MCF 10A (cell line): ENCODE measurements around the gene ENO1. TPM values are rescaled to one million over a fixed set of nuclear protein-coding genes. Genes with fewer than 3 reads are reported as not detected.

Experiments
- BruUV-seq: library from RNA; stranded (reverse); fragments of 400-500 nt; replicated peaks from 2 replicates; lab custom pipeline; 2021; lab: Mats Ljungman, UMichigan
- CTCF ChIA-PET: fragments of 300-600 bp; sonication (Branson Sonifier 250); formaldehyde crosslinking; extraction: SDS; loops from one replicate; lab custom pipeline; 2021; ENCODE audit warnings: antibody characterized with exemption, inconsistent platforms; lab: Yijun Ruan, JAX
- POLR2A ChIA-PET: fragments of 300-600, 350-650 bp; sonication (Branson Sonifier 250); formaldehyde crosslinking; extraction: SDS; loops from one replicate; lab custom pipeline; 2020; ENCODE audit warnings: antibody characterized with exemption, inconsistent platforms; lab: Yijun Ruan, JAX
- DNase-seq: peaks from one replicate; pipeline ENCODE4 v3.0.0-alpha.2; 2018; ENCODE audit not compliant: unreplicated experiment
- H3K27ac Mint-ChIP-seq: one replicate; pipeline ENCODE4 v1.8.0; 2022; ENCODE audit warnings: mild to moderate bottlenecking, low read depth, mixed read lengths; ENCODE audit not compliant: unreplicated experiment
- H3K27me3 Mint-ChIP-seq: one replicate; pipeline ENCODE4 v1.8.0; 2022; ENCODE audit warnings: mixed read lengths; ENCODE audit not compliant: insufficient read depth, unreplicated experiment
- H3K36me3 Mint-ChIP-seq: one replicate; pipeline ENCODE4 v1.8.0; 2022; ENCODE audit warnings: mild to moderate bottlenecking, moderate library complexity, mixed read lengths; ENCODE audit not compliant: insufficient read depth, unreplicated experiment
- H3K4me1 Mint-ChIP-seq: one replicate; pipeline ENCODE4 v1.8.0; 2022; ENCODE audit warnings: mixed read lengths; ENCODE audit not compliant: insufficient read depth, unreplicated experiment
- H3K4me3 Mint-ChIP-seq: one replicate; pipeline ENCODE4 v1.8.0; 2022; ENCODE audit warnings: mild to moderate bottlenecking, moderate library complexity, mixed read lengths; ENCODE audit not compliant: unreplicated experiment
- H3K9me3 Mint-ChIP-seq: one replicate; pipeline ENCODE4 v1.8.0; 2022; ENCODE audit warnings: mixed read lengths; ENCODE audit not compliant: unreplicated experiment
- CTCF ChIP-seq: fragments of 200-600 bp; IDR thresholded peaks from one replicate; pipeline ENCODE4 v1.8.0; 2022; ENCODE audit warnings: antibody characterized with exemption, mild to moderate bottlenecking; ENCODE audit not compliant: unreplicated experiment
- intact Hi-C: fragments of 100-400 bp; cut with micrococcal nuclease; formaldehyde crosslinking; loops from 2 replicates; pipeline ENCODE4 v1.14.1; 2022
- total RNA-seq: library from RNA; stranded (reverse); gene quantifications from 2 replicates; pipeline ENCODE4 v1.2.3, GENCODE V29; 2022

ENO1 gene
- total RNA-seq, 1 experiment from 2014 or later = 2,811 TPM

GRCh38 chr1:8879922-8880676 is 1.6 kb upstream of the ENO1 start:
- intact Hi-C loops = loop anchor here (1.0 to 5.0 kb wide), 2 partner anchors 10 to 222 kb away; no protein-coding TSS in a partner anchor
- Mint-ChIP-seq H3K4me1 (peaks cover 20% of the 10 kb centered on the region), H3K27ac (peak overlapping the region; percentile 94), H3K9me3 (no peaks in the 10 kb centered on the region), H3K36me3 (peaks cover 45% of the 10 kb centered on the region), H3K4me3 (peak overlapping the region; percentile 84), H3K27me3 (no peaks in the 10 kb centered on the region)
- CTCF ChIA-PET = interaction anchor here (0.6 to 2.2 kb wide), 9 partner anchors 9 to 835 kb away, joined by 3 to 10 read pairs (median 4); no protein-coding TSS in a partner anchor
- no TSS peak for BruUV-seq
- no peak for TF ChIP-seq CTCF
- DNase-seq = peak; percentile 96
- POLR2A ChIA-PET = interaction anchor here (0.6 to 6.9 kb wide), 24 partner anchors 8 to 561 kb away, joined by 3 to 125 read pairs (median 6); partner anchors contain the start of gene RERE

- no peak for DNase-seq
- Mint-ChIP-seq H3K27me3 (no peaks in the 10 kb centered on the region), H3K27ac (peak overlapping the region; percentile 94), H3K36me3 (peaks cover 51% of the 10 kb centered on the region), H3K4me1 (peaks cover 26% of the 10 kb centered on the region), H3K4me3 (peak overlapping the region; percentile 84), H3K9me3 (no peaks in the 10 kb centered on the region)
- no peak for TF ChIP-seq CTCF
- BruUV-seq = TSS peak; percentile 76
- POLR2A ChIA-PET = interaction anchor here (0.7 to 6.9 kb wide), 24 partner anchors 8 to 251 kb away, joined by 3 to 125 read pairs (median 8); partner anchors contain the start of gene RERE
- CTCF ChIA-PET = interaction anchor here (0.6 to 2.2 kb wide), 6 partner anchors 12 to 459 kb away, joined by 3 to 10 read pairs (median 4); no protein-coding TSS in a partner anchor
- intact Hi-C loops = loop anchor here (5.0 kb wide), 1 partner anchor 223 kb away; no protein-coding TSS in a partner anchor
Observed at GRCh38 chr1:8879464-8879921, 1.0 kb upstream of the ENO1 start.

- intact Hi-C loops = loop anchor here (1.0 to 5.0 kb wide), 2 partner anchors 21 to 223 kb away; no protein-coding TSS in a partner anchor
- Mint-ChIP-seq H3K9me3 (no peaks in the 10 kb centered on the region), H3K4me1 (peaks cover 26% of the 10 kb centered on the region), H3K27me3 (no peaks in the 10 kb centered on the region), H3K27ac (peak overlapping the region; percentile 94), H3K36me3 (peaks cover 57% of the 10 kb centered on the region), H3K4me3 (peak overlapping the region; percentile 84)
- POLR2A ChIA-PET = interaction anchor here (0.7 to 6.9 kb wide), 36 partner anchors 7 to 1133 kb away, joined by 3 to 125 read pairs (median 6); partner anchors contain the start of gene RERE
- peak; percentile 96 for DNase-seq
- CTCF ChIA-PET = interaction anchor here (0.5 to 1.3 kb wide), 4 partner anchors 14 to 64 kb away, joined by 3 read pairs; no protein-coding TSS in a partner anchor
- TF ChIP-seq CTCF = peak; percentile 16
- BruUV-seq = no TSS peak
Observed at GRCh38 chr1:8878698-8879463, 395 bp upstream of the ENO1 start.
